Anterior cingulate cortex (tissue), 58 donors: ENCODE measurements around the gene RBFA.

Experiments used
- DNase-seq, 58 donors: peaks; one replicate each; lab custom pipeline; 2025; lab: John Stamatoyannopoulos, UW

The RBFA gene

DNA sequence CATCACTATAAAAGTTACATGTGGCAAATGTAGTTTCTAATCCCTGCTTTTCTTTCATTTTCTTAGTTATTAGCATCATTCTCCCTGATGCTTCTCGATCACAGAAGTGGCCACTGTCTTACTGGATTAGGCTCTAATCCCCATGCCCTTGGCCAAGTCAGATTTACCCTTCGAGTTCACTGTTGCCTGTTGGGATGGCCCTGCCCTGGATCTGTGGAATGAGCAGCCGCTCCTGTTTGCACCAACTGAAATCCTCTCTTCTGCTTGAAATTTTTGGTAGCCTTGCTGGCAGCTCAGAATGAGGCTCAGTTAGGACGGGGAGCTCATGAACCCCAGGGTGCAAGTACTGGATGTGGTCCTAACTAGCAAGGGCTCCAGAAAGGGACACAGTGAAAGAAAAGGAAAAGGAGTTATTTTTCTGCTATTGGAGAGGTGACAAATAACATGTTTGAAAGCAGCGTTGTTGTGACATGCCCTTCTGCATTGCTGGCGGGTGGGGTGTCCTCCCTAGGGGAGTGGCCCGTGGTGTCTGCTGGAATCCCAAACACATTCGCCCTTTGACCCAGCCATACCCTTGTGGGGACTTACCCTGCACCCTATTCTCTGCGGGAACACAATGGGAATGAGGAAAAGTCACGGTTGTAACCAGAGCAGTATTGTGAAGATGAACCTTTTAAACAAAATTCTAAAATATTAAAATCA, 34.5 kb downstream of the RBFA start:
- no peak for DNase-seq

DNA sequence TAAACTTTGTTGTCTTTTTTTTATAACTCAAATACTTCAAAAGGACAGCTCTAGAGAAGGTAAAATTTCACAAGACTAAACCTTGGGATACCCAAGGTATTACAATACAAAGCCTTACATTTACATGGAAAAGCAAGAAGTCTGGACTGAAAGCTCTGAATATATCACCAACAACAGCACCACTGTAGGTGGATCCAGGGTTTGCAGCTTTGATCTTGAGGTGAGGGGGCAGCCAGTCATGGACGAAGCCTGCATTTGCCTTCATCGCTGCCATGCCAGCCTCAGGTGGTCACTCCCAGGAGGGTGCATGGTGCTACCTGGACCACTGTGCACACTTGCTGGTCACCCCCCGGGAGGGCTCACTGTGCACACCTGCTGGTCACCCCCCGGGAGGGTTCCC, 36.6 kb downstream of the RBFA start:
- no peak for DNase-seq

DNA sequence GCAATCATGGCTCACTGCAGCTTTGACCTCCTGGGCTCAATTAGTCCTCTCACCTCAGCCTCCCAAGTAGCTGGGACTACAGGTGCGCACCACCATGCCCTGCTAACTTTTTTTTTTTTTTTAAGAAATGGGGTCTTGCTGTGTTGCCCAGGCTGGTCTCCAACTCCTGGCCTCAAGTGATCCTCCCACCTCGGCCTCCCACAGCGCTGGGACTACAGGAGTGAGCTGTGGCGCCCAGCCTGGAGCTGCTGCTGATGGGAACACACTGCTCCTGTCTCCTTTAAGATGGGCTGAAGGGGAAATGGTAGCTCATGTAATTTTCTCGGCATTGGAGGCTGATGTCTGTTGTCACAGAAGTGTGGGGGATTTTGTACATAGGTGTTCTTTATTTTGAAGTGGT, 39.9 kb downstream of the RBFA start:
- no peak for DNase-seq

DNA sequence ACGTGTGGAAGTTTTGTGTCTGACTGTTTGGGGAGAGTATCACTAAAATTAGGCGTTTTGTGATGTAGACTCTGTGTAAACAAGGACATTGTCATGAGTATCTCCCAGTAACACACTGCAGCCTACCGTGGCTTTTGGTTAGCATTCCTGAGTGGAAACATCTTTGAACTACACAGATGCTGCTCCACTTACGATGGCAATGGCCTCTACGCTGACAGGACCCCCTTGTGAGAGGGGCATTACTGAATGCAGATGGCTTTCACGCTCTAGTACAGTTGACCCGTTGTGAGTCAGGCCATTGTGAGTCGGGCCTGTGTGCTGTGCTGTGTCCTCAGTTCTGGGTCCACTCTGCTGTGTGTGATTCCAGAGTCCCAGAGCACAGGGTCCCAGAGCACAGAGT, 40.5 kb downstream of the RBFA start:
- DNase-seq = no peak

DNA sequence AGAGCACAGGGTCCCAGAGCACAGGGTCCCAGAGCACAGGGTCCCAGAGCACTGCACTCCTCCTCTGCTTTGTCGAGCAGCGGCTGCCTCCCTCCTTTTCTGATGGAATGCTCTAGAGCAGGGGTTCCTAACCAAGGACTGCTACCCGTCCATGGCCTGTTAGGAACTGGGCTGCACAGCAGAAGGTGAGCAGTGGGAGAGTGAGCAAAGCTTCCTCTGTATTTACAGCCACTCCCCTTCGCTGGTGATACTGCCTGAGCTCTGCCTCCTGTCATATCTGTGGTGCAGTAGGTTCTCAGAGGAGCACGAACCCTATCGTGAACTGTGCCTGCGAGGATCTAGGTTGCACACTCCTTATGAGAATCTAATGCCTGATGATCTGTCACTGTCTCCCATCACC, 41.7 kb downstream of the RBFA start:
- no peak for DNase-seq

DNA sequence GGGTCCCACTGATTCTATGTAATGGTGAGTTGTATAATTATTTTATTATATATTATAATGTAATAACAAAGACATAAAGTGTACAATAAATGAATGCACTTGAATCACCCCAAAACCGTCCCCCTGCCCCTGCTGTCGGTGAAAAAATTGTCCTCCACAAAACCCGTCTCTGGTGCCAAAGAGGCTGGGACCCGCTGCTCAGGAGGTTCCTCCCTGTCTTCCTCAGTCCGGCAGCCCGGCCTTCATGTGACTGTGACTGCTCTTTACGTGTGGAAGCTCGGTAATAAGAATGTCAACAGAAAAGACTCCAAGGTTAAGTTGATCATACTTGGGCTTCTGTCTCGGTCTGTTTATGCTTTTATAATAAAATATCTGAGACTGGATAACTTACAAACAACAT, 42.1 kb downstream of the RBFA start:
- no peak for DNase-seq

DNA sequence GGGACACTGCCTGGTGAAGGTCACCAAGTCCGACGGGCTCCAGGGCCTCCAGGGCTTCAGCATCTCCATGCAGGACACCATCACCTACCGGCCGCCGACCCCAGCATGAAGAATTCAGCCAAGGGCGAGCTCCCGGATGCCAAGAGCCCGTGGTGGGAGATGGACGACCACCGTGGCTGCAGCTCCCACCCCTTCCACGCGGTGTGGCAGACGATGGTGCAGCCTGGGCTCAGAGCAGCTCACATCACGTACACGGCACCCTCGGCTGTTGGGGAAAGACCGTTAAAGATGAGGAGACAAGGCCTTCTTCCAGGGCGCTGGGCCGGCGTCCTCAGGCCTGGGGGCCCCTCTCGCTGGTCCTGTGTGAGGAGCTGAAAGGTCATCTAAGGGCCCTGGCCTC, 43.6 kb downstream of the RBFA start:
- DNase-seq = no peak
